HEK293 (cell line): ENCODE results near the gene TUBD1.
"Not testable (repeated sequence)": the region's sequence is repeated elsewhere in the genome, so short reads cannot be mapped to it uniquely, and the experiment has no call there.

ENCODE experiments used
- CTCF ChIA-PET: fragments of 350-600 bp; formaldehyde crosslinking; extraction: SDS; loops from one replicate; lab custom pipeline; 2021; ENCODE audit warnings: antibody characterized with exemption; lab: Yijun Ruan, JAX
- POLR2A ChIA-PET: fragments of 300-600 bp; formaldehyde crosslinking; extraction: SDS; loops from one replicate; lab custom pipeline; 2020; ENCODE audit warnings: antibody characterized with exemption, inconsistent platforms; lab: Yijun Ruan, JAX
- H3K27ac ChIP-seq: fragments of 200-500 bp; sonication (Bioruptor generic); 2 replicates; pipeline ENCODE4 v1.5.1; 2014; ENCODE audit warnings: low read depth, low read length, control low read depth, inconsistent platforms; ENCODE audit errors: extremely low read depth
- H3K36me3 ChIP-seq, 2 experiments: fragments of 200-500 bp in 1 of 2; sonication (Bioruptor generic) in 1 of 2; 1 replicate in 1 of 2; 2 replicates in 1 of 2; pipeline ENCODE4 v1.5.1; 2014 to 2017; ENCODE audit warnings: inconsistent platforms in 2 of 2, low read length in 2 of 2; ENCODE audit not compliant: control insufficient read depth in 2 of 2, insufficient read depth in 1 of 2
- H3K4me1 ChIP-seq: fragments of 200-500 bp; sonication (Bioruptor generic); 2 replicates; pipeline ENCODE4 v1.5.1; 2014; ENCODE audit warnings: mild to moderate bottlenecking, low read length, inconsistent platforms; ENCODE audit not compliant: control insufficient read depth, insufficient read depth
- H3K4me3 ChIP-seq: 2 replicates; pipeline ENCODE4 v1.5.1; 2011; ENCODE audit warnings: low read depth, mild to moderate bottlenecking, control low read depth, low read length, moderate library complexity
- H3K9me3 ChIP-seq: fragments of 200-500 bp; sonication (Bioruptor generic); 2 replicates; pipeline ENCODE4 v1.5.1; 2014; ENCODE audit warnings: low read depth, low read length, inconsistent platforms; ENCODE audit not compliant: control insufficient read depth, insufficient read depth
- KLF16 ChIP-seq: fragments of 450-650 bp; formaldehyde crosslinking; IDR thresholded peaks from 2 replicates; pipeline ENCODE4 v1.5.1; 2017; ENCODE audit warnings: missing biosample characterization, missing genetic modification characterization
- RBAK ChIP-seq: fragments of 450-650 bp; formaldehyde crosslinking; IDR thresholded peaks from 2 replicates; pipeline ENCODE4 v1.5.1; 2016; ENCODE audit warnings: missing biosample characterization, missing genetic modification characterization
- REST ChIP-seq: fragments of 450-650 bp; formaldehyde crosslinking; IDR thresholded peaks from 2 replicates; pipeline ENCODE4 v1.5.1; 2016; ENCODE audit warnings: missing biosample characterization, missing genetic modification characterization
- ZNF132 ChIP-seq: fragments of 450-650 bp; formaldehyde crosslinking; IDR thresholded peaks from 2 replicates; pipeline ENCODE4 v1.5.1; 2017; ENCODE audit warnings: missing biosample characterization, missing genetic modification characterization, borderline replicate concordance
- ZNF138 ChIP-seq: fragments of 450-650 bp; formaldehyde crosslinking; IDR thresholded peaks from 2 replicates; pipeline ENCODE4 v1.5.1; 2016; ENCODE audit warnings: missing biosample characterization, missing genetic modification characterization, borderline replicate concordance
- ZNF2 ChIP-seq: fragments of 450-650 bp; formaldehyde crosslinking; IDR thresholded peaks from 2 replicates; pipeline ENCODE4 v1.5.1; 2016; ENCODE audit warnings: missing biosample characterization, missing genetic modification characterization
- ZNF280D ChIP-seq: fragments of 450-650 bp; formaldehyde crosslinking; IDR thresholded peaks from 2 replicates; pipeline ENCODE4 v1.5.1; 2016; ENCODE audit warnings: missing biosample characterization, missing genetic modification characterization
- ZNF341 ChIP-seq: fragments of 450-650 bp; formaldehyde crosslinking; IDR thresholded peaks from 2 replicates; pipeline ENCODE4; 2016; ENCODE audit warnings: low read depth, missing biosample characterization, missing genetic modification characterization
- ZNF391 ChIP-seq: fragments of 450-650 bp; formaldehyde crosslinking; IDR thresholded peaks from 2 replicates; pipeline ENCODE4 v1.5.1; 2016; ENCODE audit warnings: low read depth, missing biosample characterization, missing genetic modification characterization, borderline replicate concordance
- ZNF433 ChIP-seq: fragments of 450-650 bp; formaldehyde crosslinking; IDR thresholded peaks from 2 replicates; pipeline ENCODE4 v1.5.1; 2016; ENCODE audit warnings: missing biosample characterization, missing genetic modification characterization, low read depth
- ZNF488 ChIP-seq: fragments of 450-650 bp; formaldehyde crosslinking; IDR thresholded peaks from 2 replicates; pipeline ENCODE4 v1.5.1; 2016; ENCODE audit warnings: missing biosample characterization, missing genetic modification characterization
- ZNF529 ChIP-seq: fragments of 450-650 bp; formaldehyde crosslinking; IDR thresholded peaks from 2 replicates; pipeline ENCODE4 v1.5.1; 2017; ENCODE audit warnings: missing genetic modification characterization, missing biosample characterization; ENCODE audit not compliant: insufficient replicate concordance
- ZNF645 ChIP-seq: fragments of 450-650 bp; formaldehyde crosslinking; IDR thresholded peaks from 2 replicates; pipeline ENCODE4; 2016; ENCODE audit warnings: missing biosample characterization, missing genetic modification characterization
- ZNF658 ChIP-seq: fragments of 450-650 bp; formaldehyde crosslinking; IDR thresholded peaks from 2 replicates; pipeline ENCODE4; 2016; ENCODE audit warnings: missing biosample characterization, missing genetic modification characterization
- ZNF670 ChIP-seq: fragments of 450-650 bp; formaldehyde crosslinking; IDR thresholded peaks from 2 replicates; pipeline ENCODE4 v1.5.1; 2016; ENCODE audit warnings: missing biosample characterization, missing genetic modification characterization, low read depth
- ZNF837 ChIP-seq: fragments of 450-650 bp; formaldehyde crosslinking; IDR thresholded peaks from 2 replicates; pipeline ENCODE4 v1.5.1; 2016; ENCODE audit warnings: missing biosample characterization, missing genetic modification characterization
- ZSCAN30 ChIP-seq: fragments of 450-650 bp; IDR thresholded peaks from 2 replicates; pipeline ENCODE4 v1.5.1; 2018; ENCODE audit warnings: missing biosample characterization, mild to moderate bottlenecking, missing genetic modification characterization, moderate library complexity

The TUBD1 gene

GRCh38 chr17:59853168-59853918 is 39.4 kb downstream of the TUBD1 start (continued):
- TF ChIP-seq ZSCAN30, result no peak
- no peak for TF ChIP-seq ZNF670 (tag by site-specific recombination)
- no peak for TF ChIP-seq ZNF280D

GRCh38 chr17:59852847-59853167 is 39.9 kb downstream of the TUBD1 start:
- ChIA-PET POLR2A (interaction anchor here (0.5 to 1.2 kb wide), 2 partner anchors 9 to 11 kb away, joined by 3 to 4 read pairs; no protein-coding TSS in a partner anchor), CTCF (interaction anchor here (0.6 to 1.5 kb wide), 8 partner anchors 8 to 184 kb away, joined by 3 to 4 read pairs (median 3); no protein-coding TSS in a partner anchor)
- not testable (repeated sequence) for H3K36me3 ChIP-seq, H3K4me1 ChIP-seq, H3K4me3 ChIP-seq, H3K27ac ChIP-seq, H3K9me3 ChIP-seq

- CTCF ChIA-PET, result interaction anchor here (1.1 kb wide), 1 partner anchor 98 kb away, joined by 4 read pairs; no protein-coding TSS in a partner anchor
- H3K4me1 ChIP-seq, result peaks cover 6% of the 10 kb centered on the region
These were observed 41.0 kb downstream of the TUBD1 start for GRCh38 chr17:59851439-59852375.

GRCh38 chr17:59850311-59850710 is 42.4 kb downstream of the TUBD1 start:
- peaks cover 20% of the 10 kb centered on the region for H3K4me1 ChIP-seq
- H3K9me3 ChIP-seq, H3K27ac ChIP-seq, H3K4me3 ChIP-seq, H3K36me3 ChIP-seq, CTCF ChIA-PET: not testable (repeated sequence)
- POLR2A ChIA-PET, result interaction anchor here (0.6 to 3.1 kb wide), 4 partner anchors 9 to 93 kb away, joined by 3 to 15 read pairs (median 6); no protein-coding TSS in a partner anchor

More at GRCh38 chr17:59851439-59852375, 41.0 kb downstream of the TUBD1 start:
- Histone ChIP-seq H3K36me3 (no peaks in the 10 kb centered on the region), H3K4me3 (no peak overlapping the region), H3K9me3 (no peaks in the 10 kb centered on the region), H3K27ac (no peak overlapping the region)
- POLR2A ChIA-PET, result interaction anchor here (0.7 to 0.9 kb wide), 2 partner anchors 100 to 113 kb away, joined by 4 to 5 read pairs; partner anchors contain the start of gene RNFT1
- TF ChIP-seq ZNF837 (tag by site-specific recombination) (no peak), ZNF529 (no peak), KLF16 (tag by site-specific recombination) (no peak), ZNF488 (tag by site-specific recombination) (no peak), ZNF132 (tag by site-specific recombination) (no peak), RBAK (tag by site-specific recombination) (no peak), ZNF433 (no peak), ZNF658 (no peak), ZNF391 (no peak), ZNF645 (tag by site-specific recombination) (no peak), ZNF341 (tag by site-specific recombination) (no peak), ZNF138 (no peak), REST (no peak), ZNF2 (tag by site-specific recombination) (no peak)
